Activated naive CD8-positive, alpha-beta T cell (primary cell): ENCODE data around the gene PLA2G2F.
A peak's percentile ranks its signal among the peaks of the same experiment; 100 is the strongest.

Source experiments
- H3K27ac Mint-ChIP-seq: one replicate; pipeline ENCODE4 v1.8.0; 2021; ENCODE audit warnings: mixed read lengths
- H3K27me3 Mint-ChIP-seq: one replicate; pipeline ENCODE4 v1.8.0; 2021; ENCODE audit warnings: mixed read lengths
- H3K36me3 Mint-ChIP-seq: one replicate; pipeline ENCODE4 v1.8.0; 2021; ENCODE audit warnings: mixed read lengths
- H3K4me1 Mint-ChIP-seq: one replicate; pipeline ENCODE4 v1.8.0; 2021; ENCODE audit warnings: low read depth, mixed read lengths
- H3K4me3 Mint-ChIP-seq: one replicate; pipeline ENCODE4 v1.8.0; 2021; ENCODE audit warnings: mild to moderate bottlenecking, mixed read lengths
- H3K9me3 Mint-ChIP-seq: one replicate; pipeline ENCODE4 v1.8.0; 2021; ENCODE audit warnings: low read depth, mixed read lengths

Gene PLA2G2F

GRCh38 chr1:20147846-20148570 is 8.9 kb downstream of the PLA2G2F start:
- Mint-ChIP-seq H3K36me3 (no peaks in the 10 kb centered on the region), H3K4me1 (peaks cover 2% of the 10 kb centered on the region), H3K27ac (no peak overlapping the region), H3K4me3 (no peak overlapping the region), H3K9me3 (no peaks in the 10 kb centered on the region), H3K27me3 (no peaks in the 10 kb centered on the region)

- Mint-ChIP-seq H3K27ac (no peak overlapping the region), H3K4me1 (peaks cover 2% of the 10 kb centered on the region), H3K4me3 (no peak overlapping the region), H3K9me3 (no peaks in the 10 kb centered on the region), H3K27me3 (no peaks in the 10 kb centered on the region), H3K36me3 (no peaks in the 10 kb centered on the region)
These were observed 9.7 kb downstream of the PLA2G2F start for GRCh38 chr1:20148571-20149500.

- H3K27ac Mint-ChIP-seq: no peak overlapping the region
- H3K27me3 Mint-ChIP-seq: no peaks in the 10 kb centered on the region
These were observed 10.6 kb downstream of the PLA2G2F start for GRCh38 chr1:20149601-20150325.

GRCh38 chr1:20150326-20150705 is 11.2 kb downstream of the PLA2G2F start:
- Mint-ChIP-seq H3K9me3 (no peaks in the 10 kb centered on the region), H3K4me1 (peaks cover 5% of the 10 kb centered on the region), H3K4me3 (no peak overlapping the region), H3K27ac (no peak overlapping the region), H3K27me3 (no peaks in the 10 kb centered on the region), H3K36me3 (no peaks in the 10 kb centered on the region)

More at GRCh38 chr1:20149601-20150325, 10.6 kb downstream of the PLA2G2F start:
- Mint-ChIP-seq H3K36me3 (no peaks in the 10 kb centered on the region), H3K4me1 (peaks cover 4% of the 10 kb centered on the region), H3K9me3 (no peaks in the 10 kb centered on the region), H3K4me3 (no peak overlapping the region)

GRCh38 chr1:20150969-20151368 is 11.8 kb downstream of the PLA2G2F start:
- no peak overlapping the region for H3K4me3 Mint-ChIP-seq
- no peaks in the 10 kb centered on the region for H3K9me3 Mint-ChIP-seq
- H3K27ac Mint-ChIP-seq: no peak overlapping the region
- H3K27me3 Mint-ChIP-seq: no peaks in the 10 kb centered on the region
- H3K4me1 Mint-ChIP-seq: peaks cover 5% of the 10 kb centered on the region
- no peaks in the 10 kb centered on the region for H3K36me3 Mint-ChIP-seq

GRCh38 chr1:20151906-20152598 is 12.9 kb downstream of the PLA2G2F start:
- H3K27ac Mint-ChIP-seq: no peak overlapping the region
- no peaks in the 10 kb centered on the region for H3K27me3 Mint-ChIP-seq
- no peaks in the 10 kb centered on the region for H3K36me3 Mint-ChIP-seq
- no peaks in the 10 kb centered on the region for H3K9me3 Mint-ChIP-seq
- peaks cover 5% of the 10 kb centered on the region for H3K4me1 Mint-ChIP-seq
- H3K4me3 Mint-ChIP-seq: peak overlapping the region; percentile 78

GRCh38 chr1:20152599-20152930 is 13.4 kb downstream of the PLA2G2F start:
- Mint-ChIP-seq H3K27me3 (no peaks in the 10 kb centered on the region), H3K4me1 (peaks cover 5% of the 10 kb centered on the region), H3K4me3 (no peak overlapping the region), H3K27ac (no peak overlapping the region), H3K36me3 (no peaks in the 10 kb centered on the region), H3K9me3 (no peaks in the 10 kb centered on the region)

- Mint-ChIP-seq H3K36me3 (no peaks in the 10 kb centered on the region), H3K27me3 (no peaks in the 10 kb centered on the region), H3K4me3 (no peak overlapping the region), H3K27ac (no peak overlapping the region), H3K4me1 (peaks cover 5% of the 10 kb centered on the region), H3K9me3 (no peaks in the 10 kb centered on the region)
These were observed 13.9 kb downstream of the PLA2G2F start for GRCh38 chr1:20153000-20153418.

- H3K27ac Mint-ChIP-seq: no peak overlapping the region
- no peaks in the 10 kb centered on the region for H3K9me3 Mint-ChIP-seq
- H3K4me1 Mint-ChIP-seq: peaks cover 5% of the 10 kb centered on the region
- H3K4me3 Mint-ChIP-seq: peak overlapping the region; percentile 30
- H3K36me3 Mint-ChIP-seq: no peaks in the 10 kb centered on the region
- no peaks in the 10 kb centered on the region for H3K27me3 Mint-ChIP-seq
These were observed 15.2 kb downstream of the PLA2G2F start for GRCh38 chr1:20154301-20154831.

- Mint-ChIP-seq H3K4me3 (no peak overlapping the region), H3K27ac (no peak overlapping the region), H3K27me3 (no peaks in the 10 kb centered on the region), H3K36me3 (peaks cover 8% of the 10 kb centered on the region), H3K4me1 (peaks cover 3% of the 10 kb centered on the region), H3K9me3 (peaks cover 6% of the 10 kb centered on the region)
These were observed 19.4 kb downstream of the PLA2G2F start for GRCh38 chr1:20158358-20159070.

- Mint-ChIP-seq H3K27me3 (peaks cover under 1% of the 10 kb centered on the region), H3K4me1 (no peaks in the 10 kb centered on the region), H3K9me3 (peaks cover 10% of the 10 kb centered on the region), H3K4me3 (no peak overlapping the region), H3K27ac (no peak overlapping the region), H3K36me3 (peaks cover 9% of the 10 kb centered on the region)
These were observed 20.9 kb downstream of the PLA2G2F start for GRCh38 chr1:20160034-20160433.

- Mint-ChIP-seq H3K36me3 (peaks cover 12% of the 10 kb centered on the region), H3K27me3 (peaks cover 3% of the 10 kb centered on the region), H3K27ac (no peak overlapping the region), H3K9me3 (peaks cover 14% of the 10 kb centered on the region), H3K4me1 (no peaks in the 10 kb centered on the region), H3K4me3 (no peak overlapping the region)
These were observed 25.6 kb downstream of the PLA2G2F start for GRCh38 chr1:20164694-20165202.

GRCh38 chr1:20165522-20165951 is 26.4 kb downstream of the PLA2G2F start:
- H3K4me1 Mint-ChIP-seq: no peaks in the 10 kb centered on the region
- no peak overlapping the region for H3K4me3 Mint-ChIP-seq
- H3K36me3 Mint-ChIP-seq: peaks cover 12% of the 10 kb centered on the region
- H3K27me3 Mint-ChIP-seq: peaks cover 3% of the 10 kb centered on the region
- H3K27ac Mint-ChIP-seq: no peak overlapping the region
- H3K9me3 Mint-ChIP-seq: peaks cover 14% of the 10 kb centered on the region
